ENCODE data around the gene DGKE.

DGKE gene

GRCh38 chr17:56795221-56795865 lies 38.6 kb upstream of the DGKE start:
- DNase-seq (ENCODE audit: low read depth), result no peak
- H3K4me3 ChIP-seq (ENCODE audit: low read length), result no peak overlapping the region
- TF ChIP-seq CTCF (conservative IDR thresholded peaks at IDR 0.05; ENCODE audit: low read length), result no peak

GRCh38 chr17:56796536-56796935 lies 37.4 kb upstream of the DGKE start:
- H3K4me3 ChIP-seq (ENCODE audit: low read length), result no peak overlapping the region
- no peak for DNase-seq (ENCODE audit: low read depth)
- TF ChIP-seq CTCF (conservative IDR thresholded peaks at IDR 0.05; ENCODE audit: low read length), result no peak

GRCh38 chr17:56798916-56799315 lies 35.0 kb upstream of the DGKE start:
- peak; percentile 25 for DNase-seq (ENCODE audit: low read depth)
- H3K4me3 ChIP-seq (ENCODE audit: low read length), result no peak overlapping the region
- no peak for TF ChIP-seq CTCF (conservative IDR thresholded peaks at IDR 0.05; ENCODE audit: low read length)

GRCh38 chr17:56801459-56802178 lies 32.3 kb upstream of the DGKE start:
- no peak for TF ChIP-seq CTCF (conservative IDR thresholded peaks at IDR 0.05; ENCODE audit: low read length)
- no peak for DNase-seq (ENCODE audit: low read depth)
- no peak overlapping the region for H3K4me3 ChIP-seq (ENCODE audit: low read length)

- TF ChIP-seq CTCF (conservative IDR thresholded peaks at IDR 0.05; ENCODE audit: low read length), result no peak
- DNase-seq (ENCODE audit: low read depth), result no peak
- H3K4me3 ChIP-seq (ENCODE audit: low read length), result no peak overlapping the region
Observed at GRCh38 chr17:56803071-56803470, 30.9 kb upstream of the DGKE start.

GRCh38 chr17:56804454-56804853 lies 29.5 kb upstream of the DGKE start:
- TF ChIP-seq CTCF (conservative IDR thresholded peaks at IDR 0.05; ENCODE audit: low read length), result no peak
- H3K4me3 ChIP-seq (ENCODE audit: low read length), result no peak overlapping the region
- DNase-seq (ENCODE audit: low read depth), result no peak

- no peak for TF ChIP-seq CTCF (conservative IDR thresholded peaks at IDR 0.05; ENCODE audit: low read length)
- DNase-seq (ENCODE audit: low read depth), result no peak
- no peak overlapping the region for H3K4me3 ChIP-seq (ENCODE audit: low read length)
Observed at GRCh38 chr17:56806949-56807348, 27.0 kb upstream of the DGKE start.
